Measurements from ENCODE around the gene GLT1D1. TPM values are rescaled to one million over a fixed set of nuclear protein-coding genes. Genes with fewer than 3 reads are reported as not detected.

GLT1D1 gene
- polyA plus RNA-seq, 1 donor, result 2.1 TPM

- DNase-seq, result no peak
Measured at GRCh38 chr12:129002427-129002826, 149.1 kb downstream of the GLT1D1 start.

DNA sequence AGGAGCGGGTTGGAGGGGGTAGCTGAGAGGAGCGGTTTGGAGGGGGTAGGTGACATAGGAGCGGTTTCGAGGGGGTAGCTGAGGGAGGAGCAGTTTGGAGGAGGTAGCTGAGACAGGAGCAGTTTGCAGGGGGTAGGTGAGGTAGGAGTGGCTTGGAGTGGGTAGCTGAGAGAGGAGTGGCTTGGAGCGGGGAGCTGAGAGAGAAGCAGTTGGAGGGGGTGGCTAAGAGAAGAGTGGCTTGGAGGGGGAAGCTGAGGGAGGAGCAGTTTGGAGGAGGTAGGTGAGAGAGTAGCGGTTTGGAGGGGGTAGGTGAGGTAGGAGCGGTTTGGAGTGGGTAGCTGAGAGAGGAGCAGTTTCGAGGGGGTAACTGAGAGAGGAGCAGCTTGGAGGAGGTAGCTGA is 152.1 kb downstream of the GLT1D1 start:
- DNase-seq, result no peak

DNA sequence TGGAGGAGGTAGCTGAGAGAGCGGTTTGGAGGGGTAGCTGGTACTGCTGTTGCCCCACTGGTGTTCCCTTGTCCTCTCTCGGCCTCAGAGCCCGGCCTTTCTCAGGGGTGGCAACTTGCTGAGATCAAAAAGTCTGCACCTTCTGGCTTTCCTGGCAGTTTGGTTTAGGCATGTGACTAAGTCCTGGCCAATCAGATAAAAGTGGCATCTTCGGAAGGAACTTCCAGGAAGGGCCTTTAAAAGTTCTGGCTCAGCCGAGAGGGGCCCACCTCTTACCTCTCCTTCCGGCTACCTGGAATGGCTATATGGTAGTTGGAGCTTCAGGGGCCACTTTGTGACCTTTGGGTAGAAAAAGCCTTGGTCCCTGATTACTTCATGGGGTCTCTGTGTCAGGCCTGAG is 152.6 kb downstream of the GLT1D1 start:
- DNase-seq, result no peak

DNA sequence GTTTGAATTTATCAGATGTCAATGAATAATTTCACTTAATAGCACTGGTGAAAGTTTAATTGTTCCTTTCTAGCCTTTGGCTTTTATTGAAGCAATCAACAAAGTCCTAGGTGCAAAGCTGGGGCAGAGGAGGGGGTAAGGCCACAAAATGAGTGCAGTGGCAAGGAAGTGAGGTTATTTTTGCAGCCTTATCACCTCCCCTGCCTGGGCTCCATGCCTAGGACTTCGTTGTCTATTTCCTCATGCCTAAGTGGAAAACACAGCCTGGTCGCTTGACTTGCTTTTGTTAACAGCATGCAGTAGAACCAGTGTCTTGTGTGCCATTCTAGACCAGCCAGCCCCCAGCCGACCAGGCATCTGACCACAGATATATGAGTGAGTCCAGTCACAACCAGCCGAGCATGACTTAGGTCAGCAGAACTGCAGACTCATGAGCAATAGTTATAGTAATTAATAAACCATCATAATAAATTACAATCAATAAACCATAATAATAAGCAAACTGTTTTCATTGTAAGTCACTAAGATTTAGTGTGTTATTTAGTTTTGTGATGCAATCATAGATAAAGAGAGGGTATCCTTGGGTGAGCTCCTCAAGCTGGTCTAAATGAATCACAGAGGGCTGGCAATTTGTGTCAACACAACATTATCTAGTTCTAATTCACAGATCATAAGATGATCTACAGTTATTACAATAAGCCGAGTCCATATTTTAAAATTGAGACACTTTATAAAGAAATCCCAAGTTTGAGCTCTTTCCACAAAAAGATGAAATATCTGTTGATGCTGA is 156.8 kb downstream of the GLT1D1 start:
- DNase-seq, result no peak

GRCh38 chr12:129016159-129016558 is 162.9 kb downstream of the GLT1D1 start:
- no peak for DNase-seq

- DNase-seq, result no peak
Measured at GRCh38 chr12:129025055-129025454, 171.8 kb downstream of the GLT1D1 start.

GRCh38 chr12:129028844-129029243 is 175.6 kb downstream of the GLT1D1 start:
- no peak for DNase-seq

Other genes starting within 250 kb of the GLT1D1 start
- 37.3 TPM for gene SLC15A4, start 29.5 kb upstream of the GLT1D1 start, polyA plus RNA-seq (ENCODE audit: insufficient read length)